Superior temporal gyrus (tissue), 1 donor: ENCODE results near the gene TANC1.

Experiments
- DNase-seq: peaks from one replicate; pipeline ENCODE4 v3.0.0-alpha.2; 2016; ENCODE audit errors: extremely low spot score

TANC1 gene

GRCh38 chr2:158968396-158969161, at the start of gene TANC1:
TANC1 (plus strand) TSS chr2:158968640; CDS start chr2:159065911, 97,271 bp downstream.
- peak; percentile 81 for DNase-seq

GRCh38 chr2:158921599-158922408, 46.6 kb upstream of the TANC1 start:
- DNase-seq, result no peak

GRCh38 chr2:158922601-158923000, 45.8 kb upstream of the TANC1 start:
- no peak for DNase-seq

- DNase-seq, result no peak
These were observed 45.3 kb upstream of the TANC1 start for GRCh38 chr2:158923180-158923594.

GRCh38 chr2:158923641-158924040, 44.8 kb upstream of the TANC1 start:
- DNase-seq, result no peak

- DNase-seq, result no peak
These were observed 41.9 kb upstream of the TANC1 start for GRCh38 chr2:158926478-158926948.

GRCh38 chr2:158928515-158928914, 39.9 kb upstream of the TANC1 start:
- no peak for DNase-seq

GRCh38 chr2:158928965-158929364, 39.5 kb upstream of the TANC1 start:
- DNase-seq, result no peak

GRCh38 chr2:158931572-158931971, 36.9 kb upstream of the TANC1 start:
- DNase-seq, result no peak

GRCh38 chr2:158932131-158932645, 36.3 kb upstream of the TANC1 start:
- DNase-seq, result no peak

- DNase-seq, result no peak
These were observed 34.3 kb upstream of the TANC1 start for GRCh38 chr2:158934170-158934569.

GRCh38 chr2:158935617-158936016, 32.8 kb upstream of the TANC1 start:
- DNase-seq, result no peak

- no peak for DNase-seq
These were observed 31.5 kb upstream of the TANC1 start for GRCh38 chr2:158936978-158937377.

- no peak for DNase-seq
These were observed 28.1 kb upstream of the TANC1 start for GRCh38 chr2:158940356-158940755.

GRCh38 chr2:158943973-158944372, 24.5 kb upstream of the TANC1 start:
- no peak for DNase-seq

GRCh38 chr2:158948964-158949699, 19.3 kb upstream of the TANC1 start:
- DNase-seq, result no peak

- DNase-seq, result peak; percentile 5
These were observed 15.0 kb upstream of the TANC1 start for GRCh38 chr2:158953454-158953853.

- peak; percentile 7 for DNase-seq
These were observed 14.3 kb upstream of the TANC1 start for GRCh38 chr2:158953926-158954763.

- no peak for DNase-seq
These were observed 12.5 kb upstream of the TANC1 start for GRCh38 chr2:158955842-158956365.

- DNase-seq, result no peak
These were observed 10.1 kb upstream of the TANC1 start for GRCh38 chr2:158958365-158958764.

- DNase-seq, result no peak
These were observed 8.2 kb upstream of the TANC1 start for GRCh38 chr2:158960193-158960592.
